GM10266 (cell line): ENCODE results near the gene FOXN1.
"Not testable (repeated sequence)": the region's sequence is repeated elsewhere in the genome, so short reads cannot be mapped to it uniquely, and the experiment has no call there.

Experiments
- DNase-seq: peaks from one replicate; pipeline ENCODE4 v3.0.0; 2012; ENCODE audit errors: extremely low spot score
- TF ChIP-seq, protein P1 (sequence below): IDR thresholded peaks from 2 replicates; pipeline ENCODE4 v1.5.1; 2012; ENCODE audit warnings: mild to moderate bottlenecking, low read depth; ENCODE audit not compliant: control insufficient read depth, insufficient read depth; ENCODE audit errors: missing control alignments

The FOXN1 gene, protein sequence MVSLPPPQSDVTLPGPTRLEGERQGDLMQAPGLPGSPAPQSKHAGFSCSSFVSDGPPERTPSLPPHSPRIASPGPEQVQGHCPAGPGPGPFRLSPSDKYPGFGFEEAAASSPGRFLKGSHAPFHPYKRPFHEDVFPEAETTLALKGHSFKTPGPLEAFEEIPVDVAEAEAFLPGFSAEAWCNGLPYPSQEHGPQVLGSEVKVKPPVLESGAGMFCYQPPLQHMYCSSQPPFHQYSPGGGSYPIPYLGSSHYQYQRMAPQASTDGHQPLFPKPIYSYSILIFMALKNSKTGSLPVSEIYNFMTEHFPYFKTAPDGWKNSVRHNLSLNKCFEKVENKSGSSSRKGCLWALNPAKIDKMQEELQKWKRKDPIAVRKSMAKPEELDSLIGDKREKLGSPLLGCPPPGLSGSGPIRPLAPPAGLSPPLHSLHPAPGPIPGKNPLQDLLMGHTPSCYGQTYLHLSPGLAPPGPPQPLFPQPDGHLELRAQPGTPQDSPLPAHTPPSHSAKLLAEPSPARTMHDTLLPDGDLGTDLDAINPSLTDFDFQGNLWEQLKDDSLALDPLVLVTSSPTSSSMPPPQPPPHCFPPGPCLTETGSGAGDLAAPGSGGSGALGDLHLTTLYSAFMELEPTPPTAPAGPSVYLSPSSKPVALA

DNA sequence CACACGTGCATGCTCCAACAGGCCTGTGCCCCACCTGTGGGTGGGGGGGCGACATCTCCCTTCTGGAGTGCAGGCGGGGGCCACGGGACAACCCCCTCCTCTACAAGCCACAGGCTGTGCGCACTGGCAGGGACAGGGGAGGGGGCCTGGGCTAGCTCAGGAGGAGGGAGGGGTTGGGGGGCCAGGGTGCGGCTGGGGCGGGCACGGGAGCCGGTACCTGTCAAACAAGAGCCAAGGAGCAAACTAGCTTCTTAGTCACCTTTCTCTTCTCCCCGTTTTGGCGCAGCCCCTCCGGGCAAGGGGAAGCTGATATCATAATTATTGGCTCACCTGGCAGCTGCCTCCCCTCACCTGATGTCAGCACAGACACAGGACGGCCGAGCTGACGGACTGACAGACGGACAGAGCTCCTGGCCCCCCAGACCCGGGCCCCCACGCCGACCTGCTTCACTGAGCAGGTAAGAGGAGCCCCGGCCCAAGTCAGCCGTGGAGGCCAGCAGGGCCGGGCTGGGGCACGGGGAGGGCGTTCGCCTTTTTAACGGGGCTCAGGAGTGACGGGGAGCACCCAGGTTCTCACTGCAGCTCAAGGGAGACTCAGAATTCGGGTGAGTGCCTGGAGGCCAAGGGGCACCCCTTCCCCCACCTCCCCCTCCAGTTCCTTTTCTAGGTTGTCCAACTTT lies at the start of gene FOXN1:
TSS of gene FOXN1 (plus strand) at position 363 of the 680 bp plus-strand sequence. CDS start 17,622 bp downstream, outside the sequence.
- no peak for DNase-seq
- TF ChIP-seq, protein P1, sequence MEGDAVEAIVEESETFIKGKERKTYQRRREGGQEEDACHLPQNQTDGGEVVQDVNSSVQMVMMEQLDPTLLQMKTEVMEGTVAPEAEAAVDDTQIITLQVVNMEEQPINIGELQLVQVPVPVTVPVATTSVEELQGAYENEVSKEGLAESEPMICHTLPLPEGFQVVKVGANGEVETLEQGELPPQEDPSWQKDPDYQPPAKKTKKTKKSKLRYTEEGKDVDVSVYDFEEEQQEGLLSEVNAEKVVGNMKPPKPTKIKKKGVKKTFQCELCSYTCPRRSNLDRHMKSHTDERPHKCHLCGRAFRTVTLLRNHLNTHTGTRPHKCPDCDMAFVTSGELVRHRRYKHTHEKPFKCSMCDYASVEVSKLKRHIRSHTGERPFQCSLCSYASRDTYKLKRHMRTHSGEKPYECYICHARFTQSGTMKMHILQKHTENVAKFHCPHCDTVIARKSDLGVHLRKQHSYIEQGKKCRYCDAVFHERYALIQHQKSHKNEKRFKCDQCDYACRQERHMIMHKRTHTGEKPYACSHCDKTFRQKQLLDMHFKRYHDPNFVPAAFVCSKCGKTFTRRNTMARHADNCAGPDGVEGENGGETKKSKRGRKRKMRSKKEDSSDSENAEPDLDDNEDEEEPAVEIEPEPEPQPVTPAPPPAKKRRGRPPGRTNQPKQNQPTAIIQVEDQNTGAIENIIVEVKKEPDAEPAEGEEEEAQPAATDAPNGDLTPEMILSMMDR: no peak

DNA sequence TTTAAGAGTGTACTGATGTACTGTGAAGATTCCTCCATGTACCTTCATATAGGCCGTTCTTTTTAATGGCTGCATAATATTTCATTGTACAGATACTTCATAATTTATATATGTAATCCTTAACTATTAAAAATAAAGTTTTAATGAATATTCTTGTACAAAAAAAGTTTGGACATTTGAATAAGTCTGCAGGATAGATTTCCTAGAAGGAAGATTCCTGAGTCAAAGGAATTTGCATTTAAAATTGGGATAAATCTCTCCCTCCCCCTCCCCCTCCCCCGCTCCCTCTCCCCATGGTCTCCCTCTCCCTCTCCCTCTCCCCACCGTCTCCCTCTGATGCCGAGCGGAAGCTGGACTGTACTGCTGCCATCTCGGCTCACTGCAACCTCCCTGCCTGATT lies 48.3 kb upstream of the FOXN1 start:
- TF ChIP-seq, protein P1: no peak
- no peak for DNase-seq

DNA sequence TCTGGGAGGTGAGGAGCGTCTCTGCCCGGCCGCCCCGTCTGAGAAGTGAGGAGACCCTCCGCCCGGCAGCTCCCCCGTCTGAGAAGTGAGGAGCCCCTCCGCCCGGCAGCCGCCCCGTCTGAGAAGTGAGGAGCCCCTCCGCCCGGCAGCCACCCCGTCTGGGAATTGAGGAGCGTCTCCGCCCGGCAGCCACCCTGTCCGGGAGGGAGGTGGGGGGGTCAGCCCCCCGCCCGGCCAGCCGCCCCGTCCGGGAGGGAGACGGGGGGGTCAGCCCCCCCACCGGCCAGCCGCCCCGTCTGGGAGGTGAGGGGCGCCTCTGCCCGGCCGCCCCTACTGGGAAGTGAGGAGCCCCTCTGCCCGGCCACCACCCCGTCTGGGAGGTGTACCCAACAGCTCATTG lies 47.3 kb upstream of the FOXN1 start:
- DNase-seq: not testable (repeated sequence)

DNA sequence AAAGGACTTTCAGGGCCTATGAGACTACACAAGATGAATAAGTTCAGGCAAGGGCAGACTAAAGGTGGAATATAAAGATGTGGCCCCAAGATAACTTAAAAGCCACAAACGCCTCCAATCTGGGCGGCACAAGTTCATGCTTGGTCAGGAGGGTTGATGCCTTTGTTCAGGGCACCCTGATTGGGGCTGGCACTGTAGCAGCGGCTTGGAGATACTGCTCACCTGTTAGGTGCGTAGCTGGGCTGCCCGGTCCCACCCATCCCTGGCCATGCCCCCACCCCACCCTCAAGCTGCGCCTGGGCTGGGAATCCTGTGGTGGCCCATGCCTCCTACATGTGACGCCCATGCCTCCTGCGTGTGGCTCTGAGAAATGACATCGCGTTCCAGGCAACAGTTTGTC lies 45.2 kb upstream of the FOXN1 start:
- DNase-seq: no peak
- TF ChIP-seq, protein P1: no peak

DNA sequence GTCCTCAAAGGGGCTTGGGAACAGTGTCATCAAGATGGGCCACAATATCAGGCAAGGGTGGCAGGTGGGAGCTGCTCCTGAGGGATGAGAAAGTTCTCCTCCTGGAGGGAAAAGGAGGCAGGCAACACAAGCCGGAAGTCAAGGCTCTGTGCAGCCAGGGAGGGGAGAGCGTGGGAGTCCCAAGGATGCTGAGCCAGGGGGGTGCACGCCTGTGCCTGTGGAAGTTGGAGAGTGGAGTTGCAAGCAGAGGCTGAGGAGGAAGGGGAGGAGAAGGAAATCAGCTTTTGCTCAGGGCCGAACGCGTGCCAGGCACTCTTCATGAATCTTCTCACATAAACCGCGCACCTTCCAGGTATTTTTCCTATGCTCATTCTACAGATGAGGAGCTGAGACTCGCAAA lies 40.1 kb upstream of the FOXN1 start:
- DNase-seq: no peak

DNA sequence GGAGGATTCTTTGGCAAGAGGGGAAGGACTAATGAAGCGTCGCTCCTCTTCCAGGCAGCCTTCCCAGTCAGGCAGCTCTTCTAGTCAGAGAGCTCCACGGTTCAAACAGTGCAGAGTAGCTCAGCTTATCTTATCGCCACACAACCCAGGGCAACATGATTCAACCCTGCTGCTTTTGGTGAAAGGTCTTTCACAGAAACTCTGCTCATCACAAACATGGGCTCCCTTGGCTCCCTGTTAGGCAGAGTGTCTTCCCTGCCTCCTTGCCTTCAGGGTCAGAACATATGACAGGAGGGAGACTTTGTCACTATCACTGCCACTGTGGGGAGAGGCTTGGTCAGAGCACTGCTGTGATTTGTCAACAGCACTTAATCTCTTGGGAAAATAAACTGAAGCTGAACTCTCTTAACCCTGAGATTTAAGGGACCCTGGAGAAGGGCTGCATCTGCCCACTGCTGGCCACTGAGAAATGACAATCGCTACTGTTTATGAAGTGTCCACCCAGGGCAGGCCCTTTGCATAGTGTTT lies 39.6 kb upstream of the FOXN1 start:
- no peak for DNase-seq
- TF ChIP-seq, protein P1: no peak

More for the DNA sequence above, 40.1 kb upstream of the FOXN1 start:
- TF ChIP-seq, protein P1: no peak

DNA sequence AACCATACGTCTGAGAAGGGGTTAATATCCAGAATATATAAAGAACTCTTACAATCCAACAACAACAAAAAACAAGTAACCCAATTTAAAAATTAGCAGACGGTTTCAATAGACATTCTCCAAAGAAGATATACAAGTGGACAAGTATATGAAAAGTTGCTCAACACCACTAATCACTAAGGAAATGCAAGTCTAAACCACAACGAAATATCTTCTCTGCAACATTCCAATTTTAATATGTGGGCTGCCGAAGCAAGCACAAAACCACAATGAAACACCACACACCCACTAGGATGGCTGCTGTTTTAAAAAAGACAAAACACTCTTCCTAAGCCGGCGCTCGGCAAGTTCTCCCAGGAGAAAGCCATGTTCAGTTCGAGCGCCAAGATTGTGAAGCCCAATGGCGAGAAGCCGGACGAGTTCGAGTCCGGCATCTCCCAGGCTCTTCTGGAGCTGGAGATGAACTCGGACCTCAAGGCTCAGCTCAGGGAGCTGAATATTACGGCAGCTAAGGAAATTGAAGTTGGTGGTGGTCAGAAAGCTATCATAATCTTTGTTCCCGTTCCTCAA lies 38.6 kb upstream of the FOXN1 start:
- DNase-seq: no peak
- TF ChIP-seq, protein P1: no peak

DNA sequence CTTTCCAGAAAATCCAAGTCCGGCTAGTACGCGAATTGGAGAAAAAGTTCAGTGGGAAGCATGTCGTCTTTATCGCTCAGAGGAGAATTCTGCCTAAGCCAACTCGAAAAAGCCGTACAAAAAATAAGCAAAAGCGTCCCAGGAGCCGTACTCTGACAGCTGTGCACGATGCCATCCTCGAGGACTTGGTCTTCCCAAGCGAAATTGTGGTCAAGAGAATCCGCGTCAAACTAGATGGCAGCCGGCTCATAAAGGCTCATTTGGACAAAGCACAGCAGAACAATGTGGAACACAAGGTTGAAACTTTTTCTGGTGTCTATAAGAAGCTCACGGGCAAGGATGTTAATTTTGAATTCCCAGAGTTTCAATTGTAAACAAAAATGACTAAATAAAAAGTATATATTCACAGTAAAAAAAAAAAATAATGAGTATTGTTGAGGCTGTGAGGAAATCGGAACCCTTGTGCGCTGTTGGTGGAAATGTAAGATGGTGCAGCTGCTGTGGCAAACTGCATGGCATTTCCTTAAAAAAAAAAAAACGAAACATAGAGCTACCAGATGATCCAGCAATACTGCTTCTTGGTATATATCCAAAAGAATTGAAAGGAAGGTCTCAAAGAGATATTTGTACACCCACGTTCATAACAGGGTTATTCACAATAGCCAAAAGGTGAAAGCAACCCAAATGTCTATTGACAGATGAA lies 38.0 kb upstream of the FOXN1 start:
- DNase-seq: not testable (repeated sequence)
